SU-DHL-6 (cell line): ENCODE results near the gene IL17RE.

ENCODE experiments used
- CTCF ChIP-seq: fragments of 200-600 bp; sonication (generic); IDR thresholded peaks from one replicate; pipeline ENCODE4 v1.5.1; 2017; ENCODE audit warnings: antibody characterized with exemption, mild to moderate bottlenecking, low read length, moderate library complexity; ENCODE audit not compliant: insufficient read depth, poor library complexity, severe bottlenecking
- EZH2phosphoT487 ChIP-seq: fragments of 200-600 bp; sonication (generic), shearing (Covaris generic); conservative IDR thresholded peaks from 2 replicates; pipeline ENCODE4 v1.6.1; 2018; ENCODE audit warnings: mild to moderate bottlenecking, antibody characterized with exemption, low read length, moderate library complexity, mixed read lengths

- no peak for TF ChIP-seq CTCF
- no peak for TF ChIP-seq EZH2phosphoT487
Observed at GRCh38 chr3:9951962-9952805, 49.5 kb downstream of the IL17RE start, which contains the start of gene PRRT3.
